ENCODE data around the gene ZBTB33. TPM values are rescaled to one million over a fixed set of nuclear protein-coding genes. Genes with fewer than 3 reads are reported as not detected.

ZBTB33 gene
- polyA plus RNA-seq, 1 donor from 2014 or later: 20.2 TPM

DNA sequence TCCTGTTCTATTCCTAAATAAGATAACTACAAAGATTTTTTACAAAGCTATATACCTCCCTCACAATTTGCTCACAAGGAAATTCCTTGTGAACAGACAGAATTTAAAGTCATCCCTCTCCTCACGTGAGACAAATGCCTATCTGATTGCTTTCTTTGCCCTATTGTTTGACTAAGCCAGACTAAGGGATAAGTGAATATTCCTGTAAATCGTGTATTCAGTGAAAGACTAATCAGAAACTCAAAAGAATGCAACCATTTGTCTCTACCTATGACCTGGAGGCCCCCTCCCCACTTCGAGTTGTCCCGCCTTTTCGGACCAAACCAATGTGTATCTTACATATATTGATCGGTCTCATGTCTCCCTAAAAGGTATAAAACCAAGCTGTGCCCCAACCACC is 15.3 kb upstream of the ZBTB33 start:
- Histone ChIP-seq H3F3A (ENCODE audit: insufficient read depth, low read length, poor library complexity, severe bottlenecking) (no peaks in the 10 kb centered on the region), H3K79me2 (replicated peaks; ENCODE audit: insufficient read depth, low read length) (no peaks in the 10 kb centered on the region), H3K4me2 (ENCODE audit: low read length) (no peak overlapping the region), H3K4me3 (ENCODE audit: low read length) (no peak overlapping the region), H2AFZ (ENCODE audit: low read depth, low read length) (no peak overlapping the region), H3K27ac (ENCODE audit: low read length) (no peak overlapping the region), H3K36me3 (ENCODE audit: insufficient read depth, low read length) (no peaks in the 10 kb centered on the region), H3K9ac (ENCODE audit: low read length) (no peak overlapping the region), H4K20me1 (ENCODE audit: insufficient read depth) (no peaks in the 10 kb centered on the region), H3K9me3 (ENCODE audit: low read length) (no peaks in the 10 kb centered on the region), H3K27me3 (ENCODE audit: insufficient read depth, low read depth, low read length) (no peaks in the 10 kb centered on the region), H3K9me2 (ENCODE audit: insufficient read depth, low read length) (no peaks in the 10 kb centered on the region)
- TF ChIP-seq MXI1 (conservative IDR thresholded peaks at IDR 0.05; ENCODE audit: poor library complexity, severe bottlenecking) (no peak), SMC3 (conservative IDR thresholded peaks at IDR 0.05; ENCODE audit: poor library complexity) (no peak), POLR2AphosphoS5 (IDR thresholded peaks at IDR 0.05) (no peak), EZH2 (IDR thresholded peaks at IDR 0.05; ENCODE audit: borderline replicate concordance, insufficient read depth, low read length, poor library complexity, severe bottlenecking) (no peak), RAD21 (conservative IDR thresholded peaks at IDR 0.05) (no peak)
- TF ChIP-seq, protein P1, sequence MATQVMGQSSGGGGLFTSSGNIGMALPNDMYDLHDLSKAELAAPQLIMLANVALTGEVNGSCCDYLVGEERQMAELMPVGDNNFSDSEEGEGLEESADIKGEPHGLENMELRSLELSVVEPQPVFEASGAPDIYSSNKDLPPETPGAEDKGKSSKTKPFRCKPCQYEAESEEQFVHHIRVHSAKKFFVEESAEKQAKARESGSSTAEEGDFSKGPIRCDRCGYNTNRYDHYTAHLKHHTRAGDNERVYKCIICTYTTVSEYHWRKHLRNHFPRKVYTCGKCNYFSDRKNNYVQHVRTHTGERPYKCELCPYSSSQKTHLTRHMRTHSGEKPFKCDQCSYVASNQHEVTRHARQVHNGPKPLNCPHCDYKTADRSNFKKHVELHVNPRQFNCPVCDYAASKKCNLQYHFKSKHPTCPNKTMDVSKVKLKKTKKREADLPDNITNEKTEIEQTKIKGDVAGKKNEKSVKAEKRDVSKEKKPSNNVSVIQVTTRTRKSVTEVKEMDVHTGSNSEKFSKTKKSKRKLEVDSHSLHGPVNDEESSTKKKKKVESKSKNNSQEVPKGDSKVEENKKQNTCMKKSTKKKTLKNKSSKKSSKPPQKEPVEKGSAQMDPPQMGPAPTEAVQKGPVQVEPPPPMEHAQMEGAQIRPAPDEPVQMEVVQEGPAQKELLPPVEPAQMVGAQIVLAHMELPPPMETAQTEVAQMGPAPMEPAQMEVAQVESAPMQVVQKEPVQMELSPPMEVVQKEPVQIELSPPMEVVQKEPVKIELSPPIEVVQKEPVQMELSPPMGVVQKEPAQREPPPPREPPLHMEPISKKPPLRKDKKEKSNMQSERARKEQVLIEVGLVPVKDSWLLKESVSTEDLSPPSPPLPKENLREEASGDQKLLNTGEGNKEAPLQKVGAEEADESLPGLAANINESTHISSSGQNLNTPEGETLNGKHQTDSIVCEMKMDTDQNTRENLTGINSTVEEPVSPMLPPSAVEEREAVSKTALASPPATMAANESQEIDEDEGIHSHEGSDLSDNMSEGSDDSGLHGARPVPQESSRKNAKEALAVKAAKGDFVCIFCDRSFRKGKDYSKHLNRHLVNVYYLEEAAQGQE (IDR thresholded peaks at IDR 0.05; ENCODE audit: borderline replicate concordance): no peak

DNA sequence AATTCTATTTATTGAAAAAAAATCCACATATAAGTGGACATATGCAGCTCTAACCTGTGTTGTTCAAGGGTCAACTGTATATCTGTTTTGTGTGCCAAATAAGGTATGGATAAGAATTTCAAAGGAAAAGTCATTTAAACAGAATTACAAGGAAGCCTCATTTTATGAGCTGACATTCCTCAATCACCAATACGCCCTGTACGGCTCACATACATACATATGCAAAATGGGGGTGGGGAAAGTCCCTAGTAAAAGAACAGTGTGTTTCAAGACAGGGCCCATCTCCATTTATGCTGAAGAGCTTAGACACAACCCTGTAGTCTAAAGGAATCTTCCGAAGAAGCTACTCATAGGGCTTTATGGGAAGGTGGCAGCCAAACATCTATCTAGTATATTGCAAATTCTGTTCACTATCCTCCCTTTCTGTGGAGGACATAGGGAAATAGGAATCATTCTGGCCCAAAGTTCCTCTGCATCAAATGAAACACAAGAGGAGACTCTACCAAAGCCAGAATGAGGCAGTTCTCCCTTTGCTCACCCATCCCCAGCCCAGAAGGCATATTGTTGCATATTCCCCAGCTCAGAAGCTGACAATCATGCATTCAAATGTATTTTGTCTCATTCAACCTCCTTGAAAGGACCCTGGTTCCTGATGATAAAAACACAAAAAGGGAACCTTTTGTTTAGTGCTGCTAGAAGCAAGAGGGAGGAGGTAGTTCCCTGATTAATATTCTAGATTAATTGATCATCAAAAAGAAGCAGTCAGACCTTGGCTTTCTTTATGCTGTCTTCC is 13.7 kb upstream of the ZBTB33 start:
- no peak for TF ChIP-seq POLR2AphosphoS5 (IDR thresholded peaks at IDR 0.05)
- TF ChIP-seq RAD21 (conservative IDR thresholded peaks at IDR 0.05): no peak
- Histone ChIP-seq H3K9ac (ENCODE audit: low read length) (no peak overlapping the region), H3K9me3 (ENCODE audit: low read length) (no peaks in the 10 kb centered on the region), H2AFZ (ENCODE audit: low read depth, low read length) (no peak overlapping the region), H3K4me2 (ENCODE audit: low read length) (no peak overlapping the region), H3K27ac (ENCODE audit: low read length) (no peak overlapping the region), H4K20me1 (ENCODE audit: insufficient read depth) (no peaks in the 10 kb centered on the region), H3K9me2 (ENCODE audit: insufficient read depth, low read length) (no peaks in the 10 kb centered on the region), H3K36me3 (ENCODE audit: insufficient read depth, low read length) (no peaks in the 10 kb centered on the region), H3K4me3 (ENCODE audit: low read length) (no peak overlapping the region), H3K79me2 (replicated peaks; ENCODE audit: insufficient read depth, low read length) (no peaks in the 10 kb centered on the region), H3K27me3 (ENCODE audit: insufficient read depth, low read depth, low read length) (no peaks in the 10 kb centered on the region), H3F3A (ENCODE audit: insufficient read depth, low read length, poor library complexity, severe bottlenecking) (no peaks in the 10 kb centered on the region)

DNA sequence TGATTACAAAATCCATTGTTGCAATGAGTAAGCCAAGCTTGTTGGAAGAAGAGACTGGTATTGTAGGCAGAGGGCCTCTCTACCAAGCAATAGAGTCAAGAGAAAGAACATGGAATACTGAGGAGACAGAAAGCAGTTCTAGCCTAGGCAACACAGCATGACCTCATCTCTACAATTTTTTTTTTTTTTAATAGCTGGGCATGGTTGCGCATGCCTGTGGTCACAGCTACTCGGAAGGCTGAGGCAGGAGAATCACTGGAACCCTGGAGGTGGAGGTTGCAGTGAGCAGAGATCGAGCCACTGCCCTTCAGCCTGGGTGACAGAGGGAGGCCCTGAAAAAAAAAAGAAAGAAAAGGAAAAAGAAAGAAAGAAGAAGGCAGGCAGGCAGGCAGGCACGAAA is 11.7 kb upstream of the ZBTB33 start:
- Histone ChIP-seq H3K4me3 (ENCODE audit: low read length) (no peak overlapping the region), H3K9me3 (ENCODE audit: low read length) (no peaks in the 10 kb centered on the region), H3K79me2 (replicated peaks; ENCODE audit: insufficient read depth, low read length) (no peaks in the 10 kb centered on the region), H3K36me3 (ENCODE audit: insufficient read depth, low read length) (no peaks in the 10 kb centered on the region), H3F3A (ENCODE audit: insufficient read depth, low read length, poor library complexity, severe bottlenecking) (no peaks in the 10 kb centered on the region), H4K20me1 (ENCODE audit: insufficient read depth) (no peaks in the 10 kb centered on the region), H3K27ac (ENCODE audit: low read length) (no peak overlapping the region), H3K27me3 (ENCODE audit: insufficient read depth, low read depth, low read length) (no peaks in the 10 kb centered on the region), H3K4me2 (ENCODE audit: low read length) (no peak overlapping the region), H2AFZ (ENCODE audit: low read depth, low read length) (no peak overlapping the region), H3K9ac (ENCODE audit: low read length) (no peak overlapping the region), H3K9me2 (ENCODE audit: insufficient read depth, low read length) (no peaks in the 10 kb centered on the region)
- TF ChIP-seq RAD21 (conservative IDR thresholded peaks at IDR 0.05): no peak
- TF ChIP-seq, protein P1 (IDR thresholded peaks at IDR 0.05; ENCODE audit: borderline replicate concordance): no peak
- no peak for TF ChIP-seq EP300 (conservative IDR thresholded peaks at IDR 0.05; ENCODE audit: poor library complexity, severe bottlenecking)
- TF ChIP-seq, protein P2, sequence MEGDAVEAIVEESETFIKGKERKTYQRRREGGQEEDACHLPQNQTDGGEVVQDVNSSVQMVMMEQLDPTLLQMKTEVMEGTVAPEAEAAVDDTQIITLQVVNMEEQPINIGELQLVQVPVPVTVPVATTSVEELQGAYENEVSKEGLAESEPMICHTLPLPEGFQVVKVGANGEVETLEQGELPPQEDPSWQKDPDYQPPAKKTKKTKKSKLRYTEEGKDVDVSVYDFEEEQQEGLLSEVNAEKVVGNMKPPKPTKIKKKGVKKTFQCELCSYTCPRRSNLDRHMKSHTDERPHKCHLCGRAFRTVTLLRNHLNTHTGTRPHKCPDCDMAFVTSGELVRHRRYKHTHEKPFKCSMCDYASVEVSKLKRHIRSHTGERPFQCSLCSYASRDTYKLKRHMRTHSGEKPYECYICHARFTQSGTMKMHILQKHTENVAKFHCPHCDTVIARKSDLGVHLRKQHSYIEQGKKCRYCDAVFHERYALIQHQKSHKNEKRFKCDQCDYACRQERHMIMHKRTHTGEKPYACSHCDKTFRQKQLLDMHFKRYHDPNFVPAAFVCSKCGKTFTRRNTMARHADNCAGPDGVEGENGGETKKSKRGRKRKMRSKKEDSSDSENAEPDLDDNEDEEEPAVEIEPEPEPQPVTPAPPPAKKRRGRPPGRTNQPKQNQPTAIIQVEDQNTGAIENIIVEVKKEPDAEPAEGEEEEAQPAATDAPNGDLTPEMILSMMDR (IDR thresholded peaks at IDR 0.05; ENCODE audit: poor library complexity, severe bottlenecking): no peak
- no peak for TF ChIP-seq SMC3 (conservative IDR thresholded peaks at IDR 0.05; ENCODE audit: poor library complexity)
- no peak for TF ChIP-seq TAF1 (IDR thresholded peaks at IDR 0.05; ENCODE audit: low read depth)
